HG02973 (cell line): ENCODE results near the gene NUFIP2.
"Not testable (repeated sequence)": the region's sequence is repeated elsewhere in the genome, so short reads cannot be mapped to it uniquely, and the experiment has no call there.

Experiments used
- ATAC-seq: cut with Tn5 transposase; IDR thresholded peaks from one replicate; pipeline ENCODE4 v1.9.1; 2021; ENCODE audit warnings: moderate library complexity; ENCODE audit not compliant: unreplicated experiment

The NUFIP2 gene

DNA sequence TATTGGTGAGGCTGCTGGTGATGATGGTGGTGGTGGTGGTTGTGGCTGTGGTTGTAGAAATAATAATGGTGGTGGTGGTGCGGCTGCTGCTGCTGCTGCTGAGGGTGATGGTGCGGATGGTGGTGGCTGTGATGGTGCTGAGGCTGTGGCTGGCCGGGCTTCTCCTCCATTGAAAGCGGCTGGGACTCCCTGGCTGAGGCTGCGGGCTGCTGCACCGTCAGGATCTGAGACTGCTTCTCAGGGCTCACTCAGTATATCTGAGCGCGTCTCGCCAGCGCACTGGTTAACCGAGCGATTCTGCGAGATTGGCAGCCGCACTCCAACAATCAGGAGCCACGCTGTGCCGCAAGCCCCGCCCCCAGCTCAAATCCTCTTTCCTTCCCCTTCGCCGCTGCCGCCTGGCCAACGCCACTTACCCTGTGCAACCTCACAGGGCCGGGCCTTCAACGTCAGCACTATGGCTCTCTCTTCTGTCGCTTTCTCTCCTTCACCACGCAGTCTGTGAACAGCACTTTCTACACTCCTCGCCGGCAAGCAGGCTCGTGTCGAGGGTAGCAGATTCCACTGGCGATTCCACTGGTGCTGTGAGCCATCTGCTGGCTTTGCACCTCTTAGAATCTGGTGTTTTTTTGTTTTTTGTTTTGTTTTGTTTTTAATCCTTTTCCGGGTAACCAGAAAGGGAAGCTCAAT, at the start of gene NUFIP2:
Gene NUFIP2 (minus strand): TSS at position 259 of the 690 bp plus-strand sequence. CDS start 89 bp downstream, at position 170.
- peak; percentile 76 for ATAC-seq

GRCh38 chr17:29342158-29342765, 48.3 kb upstream of the NUFIP2 start:
- ATAC-seq, result no peak

- ATAC-seq, result no peak
Measured at GRCh38 chr17:29341726-29342125, 47.8 kb upstream of the NUFIP2 start.

DNA sequence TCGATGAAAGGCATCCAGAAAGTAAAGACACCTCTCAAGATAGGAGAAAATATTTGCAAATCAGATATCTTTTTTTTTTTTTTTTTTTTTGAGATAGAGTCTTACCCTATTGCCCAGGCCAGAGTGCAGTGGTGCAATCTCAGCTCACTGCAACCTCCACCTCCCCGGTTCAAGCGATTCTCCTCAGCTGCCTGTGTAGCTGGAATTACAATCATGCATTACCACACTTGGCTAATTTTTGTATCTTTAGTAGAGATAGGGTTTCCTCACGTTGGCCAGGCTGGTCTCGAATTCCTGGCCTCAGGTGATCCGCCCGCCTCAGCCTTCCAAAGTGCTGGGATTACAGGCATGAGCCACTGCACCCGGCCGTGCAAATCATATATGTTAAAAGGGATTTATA, 45.1 kb upstream of the NUFIP2 start:
- not testable (repeated sequence) for ATAC-seq

DNA sequence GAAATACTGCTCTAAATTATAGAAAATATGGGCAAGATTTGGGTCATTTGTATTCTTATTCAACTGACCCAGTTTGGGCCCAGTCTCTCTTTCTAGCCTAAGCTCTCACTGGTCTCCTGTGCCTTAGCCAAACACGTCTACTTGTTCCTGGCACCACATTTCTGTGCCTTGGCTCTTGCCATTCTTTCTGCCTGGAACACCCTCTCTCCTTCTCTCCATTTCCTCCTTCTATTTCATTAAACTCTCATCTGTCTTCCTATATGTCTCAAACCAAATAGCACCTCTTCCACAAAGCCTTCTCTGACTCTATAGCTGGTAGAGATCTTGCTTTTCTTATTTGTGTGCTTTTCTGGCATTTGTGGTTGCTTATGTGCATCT, 37.7 kb upstream of the NUFIP2 start:
- ATAC-seq, result no peak

DNA sequence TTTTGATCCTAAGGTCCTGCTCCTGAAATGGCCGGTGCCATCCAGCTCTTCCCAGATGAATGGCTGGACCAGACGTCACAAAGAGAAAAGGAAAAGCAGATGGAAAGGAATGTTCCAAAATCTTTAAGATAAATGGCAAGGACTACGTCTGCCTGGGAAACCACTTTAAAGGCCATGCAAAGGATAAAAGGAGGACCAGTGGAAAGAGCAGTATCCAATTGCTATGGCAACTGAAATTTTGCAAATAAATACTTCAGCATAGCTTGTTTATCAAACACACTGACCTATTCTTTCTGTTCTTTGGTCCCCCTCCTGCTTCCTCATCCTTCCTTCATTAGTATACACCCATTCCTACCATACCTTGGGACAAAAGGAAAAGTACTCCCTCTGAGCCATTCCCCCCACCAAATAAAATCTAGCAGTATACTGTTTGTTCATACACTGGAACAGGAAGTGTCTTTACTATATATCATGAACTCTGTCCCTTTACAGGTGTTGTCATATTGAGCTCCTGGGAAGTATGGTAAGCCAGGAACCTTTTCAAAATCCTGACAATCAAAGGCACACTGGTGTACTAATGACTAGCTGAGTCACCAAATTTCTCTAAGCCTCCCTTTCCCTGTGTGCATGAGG, 37.2 kb upstream of the NUFIP2 start:
- ATAC-seq, result no peak

DNA sequence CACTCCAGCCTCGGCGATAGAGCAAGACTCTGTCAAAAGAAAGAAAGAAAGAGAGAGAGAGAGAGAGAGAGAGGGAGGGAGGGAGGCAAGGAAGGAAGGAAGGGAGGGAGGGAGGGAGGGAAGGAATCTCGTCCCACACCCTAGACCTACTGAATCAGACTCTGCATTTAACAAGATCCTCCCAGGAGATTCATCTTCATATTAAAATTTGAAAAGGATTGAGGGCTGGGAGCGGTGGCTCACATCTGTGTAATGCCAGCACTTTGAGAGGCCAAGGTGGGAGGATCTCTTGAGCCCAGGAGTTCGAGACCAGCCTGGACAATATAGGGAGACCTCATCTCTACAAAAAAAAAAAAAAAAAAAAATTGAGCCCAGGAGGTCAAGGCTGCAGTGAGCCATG, 33.5 kb upstream of the NUFIP2 start:
- ATAC-seq, result no peak

GRCh38 chr17:29326023-29326813, 32.3 kb upstream of the NUFIP2 start:
- ATAC-seq, result no peak

- ATAC-seq, result no peak
Measured at GRCh38 chr17:29322363-29322762, 28.4 kb upstream of the NUFIP2 start.

DNA sequence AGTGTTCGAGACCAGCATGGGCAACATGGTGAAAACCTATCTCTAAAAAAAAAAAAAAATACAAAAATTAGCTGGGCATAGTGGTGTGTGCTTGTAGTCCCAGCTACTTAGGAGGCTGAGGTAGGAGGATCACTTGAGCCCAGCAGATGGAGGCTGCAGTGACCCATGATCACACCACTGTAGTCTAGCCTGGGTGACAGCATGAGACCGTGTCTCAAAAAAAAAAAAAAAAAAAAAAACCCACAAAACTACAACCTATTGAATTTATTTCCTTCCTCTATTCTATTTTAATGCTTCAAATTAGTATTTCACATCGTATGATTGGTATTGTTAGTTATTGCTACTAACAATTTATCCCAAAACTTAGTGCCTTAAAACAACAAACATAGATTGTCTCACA, 9.4 kb upstream of the NUFIP2 start:
- no peak for ATAC-seq

- no peak for ATAC-seq
Measured at GRCh38 chr17:29299031-29299430, 5.1 kb upstream of the NUFIP2 start.

- ATAC-seq, result no peak
Measured at GRCh38 chr17:29295420-29295819, 1.5 kb upstream of the NUFIP2 start.

- ATAC-seq, result no peak
Measured at GRCh38 chr17:29294580-29294900, 592 bp upstream of the NUFIP2 start.

GRCh38 chr17:29292992-29293889, 707 bp downstream of the NUFIP2 start:
- ATAC-seq, result no peak

- ATAC-seq, result no peak
Measured at GRCh38 chr17:29292071-29292991, 1.6 kb downstream of the NUFIP2 start.

DNA sequence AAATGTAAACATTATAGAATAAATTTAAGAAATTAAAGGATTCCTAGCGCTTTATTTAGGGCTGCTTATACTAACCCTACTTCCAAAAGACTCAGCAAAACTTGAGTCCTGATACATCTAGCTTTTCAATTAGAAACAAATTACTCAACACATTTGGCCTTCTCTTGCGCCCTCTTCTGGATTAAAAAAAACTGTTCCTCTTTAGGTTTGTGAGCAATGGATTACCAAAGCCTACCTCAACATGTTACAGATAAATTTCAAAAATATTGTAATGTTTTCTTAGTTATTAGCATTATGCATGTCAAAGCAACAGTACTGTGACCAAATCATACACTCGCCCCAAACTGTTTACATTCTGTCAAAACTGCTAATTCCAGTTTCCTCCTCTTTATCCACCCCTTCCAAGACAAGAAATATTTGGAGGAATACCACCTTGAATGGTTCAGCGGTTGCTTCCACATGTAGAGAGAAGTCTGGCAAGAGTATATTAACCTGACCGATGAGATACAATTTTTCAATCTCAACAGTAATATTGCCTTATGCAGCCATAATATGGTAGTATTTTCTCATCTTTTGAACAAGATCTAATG, 2.7 kb downstream of the NUFIP2 start:
- ATAC-seq, result no peak

- no peak for ATAC-seq
Measured at GRCh38 chr17:29289852-29290251, 4.1 kb downstream of the NUFIP2 start.

DNA sequence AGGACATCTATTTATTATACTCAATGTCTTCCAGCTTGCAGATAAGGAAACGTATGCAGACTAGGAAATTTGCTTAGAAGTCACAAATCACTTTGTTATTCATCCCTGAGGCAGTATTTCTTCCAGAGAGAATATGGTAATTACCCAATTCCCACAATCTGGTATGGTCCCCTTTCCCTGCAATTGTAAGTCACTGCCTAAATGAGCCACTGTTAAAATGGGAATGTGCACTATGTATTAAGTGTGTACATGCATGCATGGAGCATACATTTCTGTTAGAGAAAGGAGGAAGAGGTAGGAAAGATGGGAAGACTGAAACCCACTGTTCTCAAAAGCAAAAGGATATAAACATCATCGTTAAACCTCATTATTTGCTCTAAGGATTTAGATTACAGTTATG, 10.0 kb downstream of the NUFIP2 start:
- no peak for ATAC-seq

DNA sequence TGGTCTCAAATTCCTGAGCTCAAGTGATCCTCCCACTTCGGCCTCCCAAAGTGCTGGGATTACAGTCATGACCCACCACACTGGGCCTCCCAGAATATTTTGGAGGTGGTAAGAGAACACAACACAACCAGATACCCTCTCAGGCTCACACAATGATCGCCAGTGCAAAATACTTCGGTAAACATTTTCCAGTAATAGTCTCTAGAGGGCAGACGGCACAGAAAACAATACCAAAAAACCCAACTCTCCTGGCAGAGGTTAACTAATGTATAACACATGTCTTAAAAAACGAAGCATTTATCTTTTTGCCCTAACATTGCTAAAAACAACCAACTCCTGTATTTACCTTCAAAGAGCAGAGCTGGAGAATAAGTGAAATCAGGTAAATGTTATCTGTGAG, 10.5 kb downstream of the NUFIP2 start:
- ATAC-seq, result no peak
